VCaP (cell line): ENCODE data around the gene CTAG2.
"Not testable (repeated sequence)": the region's sequence is repeated elsewhere in the genome, so short reads cannot be mapped to it uniquely, and the experiment has no call there.

Experiments
- H3K27ac ChIP-seq: fragments of 450-650 bp; 2 replicates; pipeline ENCODE4 v1.5.1; 2017
- CTCF ChIP-seq: fragments of 450-650 bp; conservative IDR thresholded peaks from 2 replicates; pipeline ENCODE4 v1.5.1; 2017; ENCODE audit warnings: mild to moderate bottlenecking, moderate library complexity

Gene CTAG2

DNA sequence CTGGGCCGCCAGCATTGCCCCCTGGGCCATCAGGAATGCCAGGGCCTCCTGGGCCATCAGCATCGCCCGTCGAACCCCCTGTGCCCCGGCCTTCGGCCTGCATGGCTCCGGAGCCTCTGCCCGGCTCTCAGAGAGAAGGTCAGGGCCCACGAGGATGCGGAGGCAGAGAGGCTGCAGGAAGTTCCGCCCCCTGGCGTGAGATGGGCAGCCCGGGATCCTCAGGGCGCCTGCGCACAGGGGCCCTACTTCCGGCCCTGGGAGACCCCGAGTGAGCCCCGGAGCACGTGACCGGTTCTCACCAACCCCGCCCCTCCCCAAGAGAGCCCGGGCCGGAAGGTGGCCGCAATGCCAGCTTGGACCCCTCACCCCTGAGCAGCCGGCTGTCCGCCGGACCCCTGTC, at the start of gene CTAG2:
TSS of gene CTAG2 (minus strand) at position 167 of the 400 bp plus-strand sequence. CDS start at position 103, 64 bp downstream.
- H3K27ac ChIP-seq, result not testable (repeated sequence)

DNA sequence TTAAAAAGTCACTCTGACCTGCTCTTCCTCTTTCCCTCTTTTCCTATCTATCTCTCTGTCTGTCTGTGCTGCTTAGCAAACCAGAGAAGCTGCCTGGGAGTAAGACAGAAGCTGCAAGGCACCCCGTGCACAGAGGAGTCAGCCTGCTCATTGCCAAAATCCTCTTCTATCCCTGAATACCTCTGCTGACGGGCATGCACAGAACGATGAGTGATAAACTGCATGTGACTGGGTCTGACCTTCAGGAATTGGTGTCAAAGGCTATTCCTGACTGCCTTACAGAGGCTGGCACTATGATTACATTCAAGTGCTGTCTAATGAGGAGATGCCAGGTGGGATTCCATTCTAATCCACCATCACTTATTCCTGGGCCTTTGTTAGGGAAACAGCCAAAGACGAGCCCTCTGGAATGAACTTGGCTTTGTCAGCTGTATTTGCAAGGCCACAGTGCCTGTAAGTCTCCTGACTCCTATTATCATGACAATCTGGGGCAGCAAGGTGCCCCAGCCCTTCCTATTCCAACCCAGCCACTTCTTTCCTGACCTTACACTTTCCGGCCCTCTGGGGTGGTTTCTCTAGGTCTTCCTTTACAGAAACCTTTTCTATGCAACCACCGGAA, 45.4 kb upstream of the CTAG2 start:
- no peak for TF ChIP-seq CTCF
- H3K27ac ChIP-seq, result no peak overlapping the region

DNA sequence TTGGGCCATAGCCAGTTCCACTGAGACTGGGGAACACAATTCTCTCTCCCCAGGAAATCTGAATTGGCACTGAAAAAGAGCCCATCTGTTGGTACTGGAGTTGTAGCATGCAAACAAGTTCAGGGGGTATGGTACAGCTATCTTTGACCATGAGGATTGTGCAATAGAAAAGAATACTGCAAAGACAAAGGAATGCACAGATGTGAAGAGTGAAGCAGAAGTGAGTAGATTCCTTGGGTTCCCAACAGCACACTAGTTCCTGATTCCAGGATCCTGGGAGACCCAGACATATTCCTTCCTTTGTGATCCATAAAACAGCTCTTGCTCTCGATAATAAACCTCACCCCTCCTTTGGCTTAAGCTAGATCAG, 43.3 kb upstream of the CTAG2 start:
- TF ChIP-seq CTCF, result no peak
- H3K27ac ChIP-seq, result no peak overlapping the region

DNA sequence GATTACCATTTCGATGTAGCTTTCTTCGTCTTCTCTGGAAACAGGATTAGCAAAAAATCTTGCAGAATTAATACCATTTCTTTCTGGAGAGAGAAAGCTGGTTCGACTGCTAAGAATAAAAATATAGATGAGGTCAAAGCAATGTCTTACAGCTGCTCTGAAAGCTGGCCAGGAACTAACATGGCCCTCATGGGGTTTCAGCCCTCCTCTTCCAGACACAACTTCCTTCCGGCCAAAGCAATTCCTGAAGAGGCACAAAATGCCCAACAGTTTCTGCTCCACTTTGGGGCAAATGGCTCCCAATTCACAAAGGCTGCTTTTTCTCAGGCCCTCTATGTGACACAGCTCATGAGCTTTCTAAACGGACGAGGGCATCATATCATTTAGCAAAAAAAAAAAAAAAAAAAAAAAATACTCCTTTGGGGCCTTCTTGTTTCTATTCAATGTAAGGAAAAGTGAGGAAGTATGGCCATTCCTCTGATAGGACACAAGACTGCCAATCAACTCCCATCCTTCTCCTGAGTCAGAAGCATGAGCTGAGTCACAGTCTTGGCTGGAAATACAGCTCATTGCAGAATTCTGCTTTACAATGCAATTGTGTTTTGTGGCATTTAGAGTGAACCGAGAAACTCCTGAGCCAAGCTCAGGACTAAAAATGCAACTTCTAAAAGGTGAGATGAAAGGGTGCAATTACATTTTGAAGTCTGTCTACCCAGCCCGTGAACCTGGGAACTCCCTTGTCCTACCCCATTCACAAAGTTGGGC, 42.7 kb upstream of the CTAG2 start:
- H3K27ac ChIP-seq, result no peak overlapping the region
- TF ChIP-seq CTCF, result no peak

DNA sequence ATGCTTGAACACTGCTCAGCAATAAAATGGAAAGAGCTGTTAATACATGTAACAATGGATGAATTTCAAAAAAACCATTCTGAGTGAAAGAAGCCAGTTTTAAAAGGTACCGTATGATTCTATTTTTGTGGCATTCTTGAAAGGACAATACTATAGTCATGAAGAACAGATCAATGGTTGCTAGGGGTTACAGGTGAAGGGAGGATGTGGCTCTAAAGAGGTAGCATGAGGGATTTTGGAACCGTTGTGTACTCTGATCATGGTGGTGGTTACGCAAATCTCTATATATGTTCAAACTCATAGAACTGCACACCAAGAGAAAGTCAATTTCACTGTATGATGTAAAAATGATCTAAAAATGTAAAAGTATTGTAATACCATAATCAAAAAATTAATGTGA, 40.0 kb upstream of the CTAG2 start:
- H3K27ac ChIP-seq, result no peak overlapping the region
- no peak for TF ChIP-seq CTCF

DNA sequence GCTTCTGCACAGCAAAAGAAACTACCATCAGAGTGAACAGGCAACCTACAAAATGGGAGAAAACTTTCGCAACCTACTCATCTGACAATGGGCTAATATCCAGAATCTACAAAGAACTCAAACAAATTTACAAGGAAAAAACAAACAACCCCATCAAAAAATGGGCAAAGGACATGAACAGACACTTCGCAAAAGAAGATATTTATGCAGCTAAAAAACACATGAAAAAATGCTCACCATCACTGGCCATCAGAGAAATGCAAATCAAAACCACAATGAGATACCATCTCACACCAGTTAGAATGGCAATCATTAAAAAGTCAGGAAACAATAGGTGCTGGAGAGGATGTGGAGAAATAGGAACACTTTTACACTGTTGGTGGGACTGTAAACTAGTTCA, 37.1 kb upstream of the CTAG2 start:
- not testable (repeated sequence) for H3K27ac ChIP-seq

- not testable (repeated sequence) for H3K27ac ChIP-seq
Measured at GRCh38 chrX:154672084-154672483, 18.7 kb upstream of the CTAG2 start.

- H3K27ac ChIP-seq, result not testable (repeated sequence)
Measured at GRCh38 chrX:154670848-154671247, 17.5 kb upstream of the CTAG2 start.

- no peak overlapping the region for H3K27ac ChIP-seq
Measured at GRCh38 chrX:154661899-154662298, 8.5 kb upstream of the CTAG2 start.

More at GRCh38 chrX:154661899-154662298, 8.5 kb upstream of the CTAG2 start:
- no peak for TF ChIP-seq CTCF
